Right renal cortex interstitium (tissue), 3 donors: Measurements from ENCODE around the gene CKAP5. TPM values are rescaled to one million over a fixed set of nuclear protein-coding genes. Genes with fewer than 3 reads are reported as not detected.
"Not testable (repeated sequence)": the region's sequence is repeated elsewhere in the genome, so short reads cannot be mapped to it uniquely, and the experiment has no call there.

Experiments
- DNase-seq, 3 donors: peaks; one replicate each; pipeline ENCODE4 v3.0.0-alpha.2; 2013; ENCODE audit warnings: low read depth in 3 of 3, low spot score in 2 of 3
- polyA plus RNA-seq, 3 donors: library from polyadenylated mRNA; unstranded; fragments of 120-200 nt; gene quantifications; one replicate each; pipeline ENCODE4 v1.2.1, GENCODE V29; 2013; ENCODE audit not compliant: insufficient read length in 3 of 3

CKAP5 gene
- polyA plus RNA-seq, 3 donors, result 95.4 to 116 (median 113) TPM

- no peak for DNase-seq
Measured at GRCh38 chr11:46729110-46730027, 116.7 kb downstream of the CKAP5 start.

DNA sequence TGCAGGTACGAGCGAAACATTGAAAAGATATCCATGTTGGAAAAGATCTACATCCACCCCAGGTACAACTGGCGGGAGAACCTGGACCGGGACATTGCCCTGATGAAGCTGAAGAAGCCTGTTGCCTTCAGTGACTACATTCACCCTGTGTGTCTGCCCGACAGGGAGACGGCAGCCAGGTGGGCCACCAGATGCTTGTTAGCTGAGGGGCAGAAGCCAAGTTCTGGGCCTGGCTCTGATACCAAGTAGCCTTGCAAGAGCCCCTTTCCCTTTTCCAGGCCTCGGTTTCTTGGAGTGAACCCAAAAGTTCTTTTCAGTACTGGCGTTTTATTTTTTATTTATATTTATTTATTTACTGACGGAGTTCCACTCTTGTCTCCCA, 117.4 kb downstream of the CKAP5 start:
- DNase-seq, result no peak

- DNase-seq, result no peak
Measured at GRCh38 chr11:46727952-46728658, 118.0 kb downstream of the CKAP5 start.

DNA sequence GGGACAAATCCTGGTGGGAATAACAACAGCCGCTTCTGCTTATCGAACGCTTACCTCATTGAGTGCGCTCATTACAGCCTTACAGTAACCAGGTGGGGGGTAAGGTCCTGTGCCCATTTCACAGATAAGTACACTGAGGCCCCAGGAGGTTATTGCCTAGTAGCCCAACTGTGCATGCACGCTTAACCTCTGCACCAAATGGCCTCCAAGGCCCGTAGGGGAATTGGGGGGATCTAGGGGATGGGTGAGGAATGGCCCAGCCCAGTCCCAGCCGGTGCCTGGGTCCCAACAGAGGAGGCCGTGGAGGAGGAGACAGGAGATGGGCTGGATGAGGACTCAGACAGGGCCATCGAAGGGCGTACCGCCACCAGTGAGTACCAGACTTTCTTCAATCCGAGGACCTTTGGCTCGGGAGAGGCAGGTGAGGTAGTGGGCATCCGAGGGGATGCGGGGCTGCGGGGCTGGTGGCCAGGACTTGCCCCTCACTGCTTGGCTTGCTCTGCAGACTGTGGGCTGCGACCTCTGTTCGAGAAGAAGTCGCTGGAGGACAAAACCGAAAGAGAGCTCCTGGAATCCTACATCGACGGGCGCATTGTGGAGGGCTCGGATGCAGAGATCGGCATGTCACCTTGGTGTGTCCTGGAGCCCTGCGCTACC, 119.7 kb downstream of the CKAP5 start:
- DNase-seq, result no peak

DNA sequence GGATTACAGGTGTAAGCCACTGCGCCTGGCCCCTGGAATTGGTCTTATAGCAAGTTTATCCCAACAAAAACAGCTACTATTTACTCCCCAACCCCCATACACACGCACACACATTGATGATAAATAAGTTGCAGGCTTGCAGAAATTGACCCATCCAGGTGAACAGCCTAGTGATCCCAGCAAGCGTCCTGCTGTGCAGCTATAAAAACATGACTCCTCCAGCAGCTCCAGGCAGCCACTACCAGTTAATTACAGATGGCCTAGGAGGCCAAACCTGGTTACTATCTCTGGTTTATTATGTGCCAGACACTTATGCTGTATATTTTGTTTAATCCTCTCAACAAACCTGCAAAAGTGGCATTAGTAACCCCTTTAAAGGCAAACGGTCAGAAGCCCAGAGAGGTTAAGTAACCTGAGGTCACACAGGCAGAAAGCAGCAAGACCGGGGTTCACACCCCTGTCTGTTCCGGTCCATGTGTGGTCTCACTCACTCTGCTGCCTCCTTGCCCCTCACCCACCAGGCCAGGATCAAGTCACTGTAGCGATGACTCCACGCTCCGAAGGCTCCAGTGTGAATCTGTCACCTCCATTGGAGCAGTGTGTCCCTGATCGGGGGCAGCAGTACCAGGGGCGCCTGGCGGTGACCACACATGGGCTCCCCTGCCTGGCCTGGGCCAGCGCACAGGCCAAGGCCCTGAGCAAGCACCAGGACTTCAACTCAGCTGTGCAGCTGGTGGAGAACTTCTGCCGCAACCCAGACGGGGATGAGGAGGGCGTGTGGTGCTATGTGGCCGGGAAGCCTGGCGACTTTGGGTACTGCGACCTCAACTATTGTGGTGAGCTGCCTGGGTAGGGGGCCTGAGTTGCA, 120.5 kb downstream of the CKAP5 start:
- no peak for DNase-seq

GRCh38 chr11:46724088-46724487, 122.0 kb downstream of the CKAP5 start:
- DNase-seq, result no peak

DNA sequence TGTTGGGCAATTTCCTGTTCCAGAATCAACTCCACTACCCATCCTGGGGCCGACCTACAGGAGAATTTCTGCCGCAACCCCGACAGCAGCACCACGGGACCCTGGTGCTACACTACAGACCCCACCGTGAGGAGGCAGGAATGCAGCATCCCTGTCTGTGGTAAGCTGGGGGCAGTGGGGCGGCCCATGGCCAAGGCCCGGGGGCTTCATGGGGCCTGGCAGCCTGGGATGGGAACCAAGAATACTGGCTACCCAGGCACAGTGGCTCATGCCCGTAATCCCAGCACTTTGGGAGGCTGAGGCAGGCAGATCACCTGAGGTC, 122.8 kb downstream of the CKAP5 start:
- no peak for DNase-seq

DNA sequence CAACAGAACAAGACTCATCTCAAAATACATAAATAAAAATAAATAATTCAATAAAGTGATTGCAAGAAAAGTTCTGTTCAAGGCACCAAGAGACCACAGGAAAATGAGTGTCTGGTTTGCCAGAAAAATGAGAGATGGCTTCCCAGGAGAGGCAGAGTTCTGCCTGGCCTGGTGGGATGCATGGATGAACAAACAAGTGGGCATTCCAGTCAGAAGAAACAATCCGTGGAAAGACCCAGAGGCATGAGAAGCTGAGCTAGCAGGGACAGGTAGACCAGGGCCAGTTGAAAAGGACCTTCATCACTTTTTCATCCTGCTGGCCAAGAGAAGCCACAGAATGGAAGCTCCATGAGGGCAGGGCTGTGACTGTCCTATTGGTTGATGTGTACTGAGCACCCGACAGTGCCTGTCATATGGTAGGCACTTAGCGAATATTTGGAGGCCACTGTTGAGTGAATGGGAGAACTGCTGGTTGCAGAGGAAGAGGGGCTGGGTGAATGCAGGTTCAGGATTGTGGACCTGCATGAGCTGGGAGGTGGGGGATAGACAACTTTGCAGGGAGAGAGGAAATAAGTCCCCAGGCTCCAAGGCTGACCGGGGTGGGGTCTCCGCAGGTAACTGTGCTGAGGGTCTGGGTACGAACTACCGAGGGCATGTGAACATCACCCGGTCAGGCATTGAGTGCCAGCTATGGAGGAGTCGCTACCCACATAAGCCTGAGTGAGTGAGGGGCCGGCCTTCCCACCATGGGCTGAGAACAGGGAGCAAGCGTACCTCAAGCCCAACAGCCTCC, 123.3 kb downstream of the CKAP5 start:
- no peak for DNase-seq

DNA sequence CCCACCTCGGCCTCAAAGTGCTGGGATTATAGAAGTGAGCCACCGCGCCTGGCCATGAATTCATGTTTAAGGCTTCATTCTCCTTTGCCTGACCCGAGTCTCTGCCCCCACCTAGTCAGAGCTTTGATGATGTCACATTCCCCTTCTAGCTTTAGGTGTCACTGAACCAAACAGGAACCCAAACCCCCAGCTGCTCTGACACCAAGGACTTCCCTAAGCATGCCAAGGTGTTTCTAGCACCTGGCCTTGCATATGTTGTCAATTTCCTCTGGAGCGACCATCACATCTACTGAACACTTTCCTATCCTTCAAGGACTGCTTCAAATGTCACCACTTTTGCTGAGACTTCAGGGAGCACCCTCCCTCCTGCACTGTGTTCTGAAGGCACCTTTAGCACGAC, 124.8 kb downstream of the CKAP5 start:
- no peak for DNase-seq

- DNase-seq, result no peak
Measured at GRCh38 chr11:46719543-46720218, 126.4 kb downstream of the CKAP5 start.

DNA sequence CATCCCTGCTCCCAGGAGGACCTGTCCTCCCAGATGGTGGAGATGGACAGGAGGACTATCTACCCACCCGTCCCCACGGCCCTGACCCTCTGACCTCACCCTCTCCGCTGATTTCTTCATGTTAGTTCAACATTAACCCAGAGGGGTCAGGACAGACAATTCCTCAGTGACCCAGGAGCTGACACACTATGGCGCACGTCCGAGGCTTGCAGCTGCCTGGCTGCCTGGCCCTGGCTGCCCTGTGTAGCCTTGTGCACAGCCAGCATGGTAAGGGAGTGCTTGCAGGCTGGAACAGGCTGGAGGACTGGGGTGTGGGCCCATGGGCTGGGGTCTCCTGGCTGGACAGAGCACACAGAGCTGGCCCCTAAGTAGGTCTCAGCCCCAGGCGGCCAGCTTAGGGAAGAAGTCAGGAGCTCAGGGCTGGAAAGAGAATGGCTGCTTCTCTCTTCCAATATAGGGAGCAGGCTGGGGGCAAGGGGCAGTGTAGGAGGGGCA, 127.0 kb downstream of the CKAP5 start, which contains the start of gene F2:
TSS of gene F2 (plus strand) at position 166 of the 495 bp plus-strand sequence. CDS start at position 189, 23 bp downstream.
- no peak for DNase-seq

DNA sequence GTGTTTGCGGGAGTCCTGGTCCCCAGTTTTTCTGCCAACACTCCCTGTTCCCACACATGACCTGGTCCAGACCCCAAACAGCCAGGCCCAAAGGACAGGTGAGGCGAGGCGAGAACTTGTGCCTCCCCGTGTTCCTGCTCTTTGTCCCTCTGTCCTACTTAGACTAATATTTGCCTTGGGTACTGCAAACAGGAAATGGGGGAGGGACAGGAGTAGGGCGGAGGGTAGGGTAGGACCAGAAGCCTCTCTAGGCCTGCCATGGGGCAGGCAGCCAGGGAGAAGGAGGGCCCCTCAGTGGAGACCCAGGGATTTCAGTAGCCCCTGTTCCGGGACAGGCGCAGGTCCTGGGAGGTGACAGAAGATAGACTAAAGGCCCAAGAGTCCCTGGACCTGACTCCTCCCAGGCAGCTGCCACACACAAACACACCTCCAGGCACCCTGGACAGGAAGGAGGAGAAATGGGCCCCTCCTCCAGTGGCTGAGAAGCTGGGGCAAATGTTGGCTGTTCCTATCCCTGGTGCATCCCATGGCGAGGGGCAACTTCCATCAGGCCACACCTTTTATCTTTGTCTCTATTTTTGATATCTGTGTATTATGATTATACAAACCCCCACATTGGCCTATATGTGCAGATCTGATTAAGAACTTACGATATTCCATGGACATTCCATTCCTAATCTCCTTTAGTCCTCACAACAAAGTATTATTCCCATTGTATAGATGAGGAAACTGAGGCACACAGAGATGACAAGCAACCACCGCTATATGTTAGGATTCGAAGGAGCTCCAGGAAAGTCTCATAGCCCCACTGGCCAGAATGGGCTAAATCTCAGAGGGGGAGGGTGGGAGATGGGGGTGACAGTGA, 127.7 kb downstream of the CKAP5 start:
- no peak for DNase-seq

- not testable (repeated sequence) for DNase-seq
Measured at GRCh38 chr11:46717825-46718154, 128.3 kb downstream of the CKAP5 start.

GRCh38 chr11:46712874-46713576, 133.1 kb downstream of the CKAP5 start:
- DNase-seq, result no peak

GRCh38 chr11:46711303-46711702, 134.8 kb downstream of the CKAP5 start:
- DNase-seq, result no peak

- DNase-seq, result no peak
Measured at GRCh38 chr11:46710821-46711269, 135.2 kb downstream of the CKAP5 start.

DNA sequence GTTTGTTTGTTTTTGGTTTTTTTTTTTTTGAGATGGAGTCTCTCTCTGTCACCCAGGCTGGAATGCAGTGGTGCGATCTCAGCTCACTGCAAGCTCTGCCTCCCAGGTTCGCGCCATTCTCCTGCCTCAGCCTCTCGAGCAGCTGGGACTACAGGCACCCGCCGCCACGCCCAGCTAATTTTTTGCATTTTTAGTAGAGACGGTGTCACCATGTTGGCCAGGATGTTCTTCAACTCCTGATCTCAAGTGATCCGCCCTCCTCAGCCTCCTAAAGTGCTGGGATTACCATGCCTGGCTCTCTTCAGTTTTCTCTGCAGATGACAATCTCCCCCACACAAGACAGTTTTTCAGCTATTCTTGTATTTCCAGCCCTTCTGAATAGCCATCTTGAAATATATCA, 136.7 kb downstream of the CKAP5 start:
- DNase-seq, result not testable (repeated sequence)
